B cell (primary cell): ENCODE results near the gene C20orf144. TPM values are rescaled to one million over a fixed set of nuclear protein-coding genes. Genes with fewer than 3 reads are reported as not detected.

Experiments used
- ATAC-seq: fragments of 200-7000 bp; cut with Tn5 transposase; one replicate; pipeline ENCODE4 v1.10.0; 2021; ENCODE audit warnings: low read depth, mild to moderate bottlenecking, moderate number of reproducible peaks, moderate library complexity
- CTCF ChIA-PET: fragments of 350-600 bp; sonication (Branson Sonifier 250); formaldehyde crosslinking; loops from one replicate; lab custom pipeline; 2021; ENCODE audit warnings: antibody characterized with exemption, inconsistent platforms; lab: Charles Lee
- POLR2A ChIA-PET: fragments of 350-600 bp; sonication (Branson Sonifier 250); formaldehyde crosslinking; loops from one replicate; lab custom pipeline; 2021; ENCODE audit warnings: antibody characterized with exemption; lab: Charles Lee
- DNase-seq: peaks from one replicate; pipeline ENCODE4 v3.0.0; 2013
- H2AFZ ChIP-seq: 2 replicates; pipeline ENCODE4 v1.6.1; 2012; ENCODE audit warnings: mild to moderate bottlenecking, low read depth, low read length; ENCODE audit not compliant: insufficient read depth, poor library complexity, severe bottlenecking
- H3K27ac ChIP-seq, 2 donors: 1 replicate in 1 of 2; 2 replicates in 1 of 2; pipeline ENCODE4 v1.5.1; 2012 to 2013; ENCODE audit warnings: low read length in 2 of 2, mild to moderate bottlenecking in 2 of 2, moderate library complexity in 1 of 2
- H3K27me3 ChIP-seq, 4 experiments: fragments of 200-600 bp in 1 of 4; sonication (generic) in 1 of 4; replicated peaks in 1 of 4; 1 replicate in 2 of 4; 2 replicates in 2 of 4; pipeline versions ENCODE4 v1.6.1 to v1.7.0; 2013 to 2016; ENCODE audit warnings: low read length in 3 of 4, mild to moderate bottlenecking in 2 of 4, mixed read lengths in 1 of 4, moderate library complexity in 1 of 4; ENCODE audit not compliant: insufficient read depth in 4 of 4, control insufficient read depth in 3 of 4; ENCODE audit errors: control extremely low read depth in 1 of 4
- H3K36me3 ChIP-seq, 2 experiments: replicated peaks in 1 of 2; 1 replicate in 1 of 2; 2 replicates in 1 of 2; pipeline versions ENCODE4 v1.6.1 to v1.7.1; 2013; ENCODE audit warnings: low read length in 1 of 2; ENCODE audit not compliant: insufficient read depth in 2 of 2, control insufficient read depth in 1 of 2; ENCODE audit errors: control extremely low read depth in 1 of 2, extremely low read depth in 1 of 2
- H3K4me1 ChIP-seq, 2 donors: fragments of 200-600 bp in 1 of 2; sonication (generic) in 1 of 2; 1 replicate in 1 of 2; 2 replicates in 1 of 2; pipeline versions ENCODE4 v1.5.1 to v1.6.1; 2013 to 2017; ENCODE audit warnings: low read length in 2 of 2; ENCODE audit not compliant: control insufficient read depth in 2 of 2, insufficient read depth in 2 of 2
- H3K4me2 ChIP-seq: replicated peaks from 2 replicates; pipeline ENCODE3; 2012; ENCODE audit warnings: mild to moderate bottlenecking, low read depth, low read length; ENCODE audit not compliant: poor library complexity, severe bottlenecking
- H3K4me3 ChIP-seq, 5 experiments: fragments of 200-600 bp in 1 of 5; sonication (generic) in 1 of 5; 1 replicate in 3 of 5; 2 replicates in 2 of 5; pipeline versions ENCODE4 v1.5.1 to v1.7.0; 2011 to 2016; ENCODE audit warnings: low read length in 4 of 5, mild to moderate bottlenecking in 4 of 5, low read depth in 2 of 5, control low read depth in 1 of 5, moderate library complexity in 1 of 5; ENCODE audit not compliant: insufficient read depth in 1 of 5; ENCODE audit errors: control extremely low read depth in 1 of 5, extremely low read depth in 1 of 5
- H3K79me2 ChIP-seq: fragments of 200-600 bp; sonication (generic); one replicate; pipeline ENCODE4 v1.6.0; 2016; ENCODE audit warnings: low read length; ENCODE audit not compliant: control insufficient read depth, insufficient read depth
- H3K9ac ChIP-seq: fragments of 200-600 bp; sonication (generic); 2 replicates; pipeline ENCODE4 v1.6.1; 2017; ENCODE audit warnings: mild to moderate bottlenecking, low read length, moderate library complexity
- H3K9me3 ChIP-seq, 3 donors: one replicate each; pipeline versions ENCODE4 v1.6.1 to v1.7.1; 2013; ENCODE audit warnings: low read length in 2 of 3; ENCODE audit not compliant: control insufficient read depth in 2 of 3, insufficient read depth in 1 of 3; ENCODE audit errors: control extremely low read depth in 1 of 3
- H4K20me1 ChIP-seq: 2 replicates; pipeline ENCODE4 v1.6.0; 2012; ENCODE audit warnings: mild to moderate bottlenecking, low read length; ENCODE audit not compliant: insufficient read depth, control insufficient read depth, poor library complexity, severe bottlenecking
- H3K27ac Mint-ChIP-seq: one replicate; pipeline ENCODE4 v1.8.0; 2021; ENCODE audit warnings: mixed read lengths
- H3K27me3 Mint-ChIP-seq: one replicate; pipeline ENCODE4 v1.8.0; 2021; ENCODE audit warnings: mixed read lengths
- H3K4me1 Mint-ChIP-seq: one replicate; pipeline ENCODE4 v1.8.0; 2021; ENCODE audit warnings: mixed read lengths
- H3K4me3 Mint-ChIP-seq: one replicate; pipeline ENCODE4 v1.8.0; 2021; ENCODE audit warnings: mixed read lengths
- H3K9me3 Mint-ChIP-seq: one replicate; pipeline ENCODE4 v1.8.0; 2022; ENCODE audit warnings: mixed read lengths; ENCODE audit not compliant: insufficient read depth
- EZH2 ChIP-seq: IDR thresholded peaks from 2 replicates; pipeline ENCODE4 v1.6.1; 2012; ENCODE audit warnings: borderline replicate concordance, low read depth, mild to moderate bottlenecking, moderate library complexity, low read length; ENCODE audit not compliant: insufficient read depth, poor library complexity, severe bottlenecking
- WGBS: methylation state at CpG from one replicate; pipeline ENCODE4 v1.1.5; 2013; ENCODE audit warnings: missing lambda C conversion rate; ENCODE audit not compliant: insufficient coverage; 5-methylcytosine and 5-hydroxymethylcytosine counted together
- intact Hi-C: fragments of 100-400 bp; cut with micrococcal nuclease; formaldehyde crosslinking; loops from one replicate; pipeline ENCODE4 v1.10.0; 2022
- polyA plus RNA-seq: library from polyadenylated mRNA; depleted of rRNA; stranded (reverse); fragments of >200 nt; gene quantifications from 2 replicates; pipeline ENCODE4 v1.2.3, GENCODE V29; 2012
- total RNA-seq, 2 donors: library from RNA; stranded (reverse); fragments of 120-200 nt in 1 of 2; gene quantifications; 1 replicate in 1 of 2; 2 replicates in 1 of 2; pipeline versions ENCODE4 v1.2.3 to v1.2.4, GENCODE V29; 2013 to 2022
- TF ChIP-seq, protein P1 (sequence below): fragments of 200-600 bp; IDR thresholded peaks from one replicate; pipeline ENCODE4 v1.8.0; 2022; ENCODE audit warnings: antibody characterized with exemption, mild to moderate bottlenecking

The C20orf144 gene
- total and polyA plus RNA-seq, 2 donors (not counting 1 experiment from before 2014, with no cell fraction given) = 0.27 to 0.44 TPM

DNA sequence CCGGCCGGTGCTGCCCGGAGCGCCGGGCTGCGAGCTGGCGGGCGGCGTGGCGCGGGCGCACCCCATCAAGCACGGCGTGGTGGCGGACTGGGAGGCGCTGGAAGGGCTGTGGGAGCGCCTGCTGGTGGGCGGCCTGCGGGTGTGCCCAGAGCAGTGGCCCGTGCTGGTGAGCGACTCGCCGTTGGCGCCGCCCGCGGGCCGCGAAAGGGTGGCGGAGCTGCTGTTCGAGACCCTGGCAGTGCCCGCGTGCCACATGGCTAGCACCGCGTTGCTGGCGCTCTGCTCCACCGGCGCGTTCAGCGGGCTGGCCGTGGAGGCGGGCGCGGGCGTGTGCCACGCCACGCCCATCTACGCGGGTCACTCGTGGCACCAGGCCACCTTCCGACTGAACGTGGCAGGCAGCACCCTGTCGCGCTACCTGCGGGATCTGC lies 5.1 kb downstream of the C20orf144 start:
- peak overlapping the region; percentile 13 to 79 (median 68) for H3K4me3 ChIP-seq
- POLR2A ChIA-PET = interaction anchor here (0.6 to 2.4 kb wide), 9 partner anchors 12 to 326 kb away, joined by 3 to 12 read pairs (median 6); partner anchors contain the start of genes CDK5RAP1, PXMP4, RALY and SNTA1
- peak overlapping the region; percentile 98 for H3K4me2 ChIP-seq
- H3K36me3 ChIP-seq = no peaks in the 10 kb centered on the region
- peak overlapping the region in 1 of 2 donors; percentile 55 for H3K27ac ChIP-seq
- Mint-ChIP-seq H3K27me3 (no peaks in the 10 kb centered on the region), H3K4me3 (peak overlapping the region; percentile 98), H3K4me1 (peaks cover 36% of the 10 kb centered on the region), H3K9me3 (no peaks in the 10 kb centered on the region), H3K27ac (peak overlapping the region; percentile 96)
- WGBS = 12% methylated on average over 55 of the region's 55 CpGs
- H2AFZ ChIP-seq = peak overlapping the region; percentile 82
- H3K4me1 ChIP-seq = peaks cover 18 to 44% of the 10 kb centered on the region in 2 donors
- H3K9me3 ChIP-seq = no peaks in the 10 kb centered on the region
- peaks cover 6% of the 10 kb centered on the region for H3K79me2 ChIP-seq
- intact Hi-C loops = loop anchor here (2.0 to 5.0 kb wide), 4 partner anchors 110 to 400 kb away; partner anchors contain the start of genes CDK5RAP1 and RALY
- peak; percentile 9 for ATAC-seq
- CTCF ChIA-PET = interaction anchor here (0.6 to 6.1 kb wide), 41 partner anchors 7 to 375 kb away, joined by 3 to 61 read pairs (median 5); partner anchors contain the start of genes CBFA2T2, CDK5RAP1, PXMP4 and SNTA1
- TF ChIP-seq, protein P1, sequence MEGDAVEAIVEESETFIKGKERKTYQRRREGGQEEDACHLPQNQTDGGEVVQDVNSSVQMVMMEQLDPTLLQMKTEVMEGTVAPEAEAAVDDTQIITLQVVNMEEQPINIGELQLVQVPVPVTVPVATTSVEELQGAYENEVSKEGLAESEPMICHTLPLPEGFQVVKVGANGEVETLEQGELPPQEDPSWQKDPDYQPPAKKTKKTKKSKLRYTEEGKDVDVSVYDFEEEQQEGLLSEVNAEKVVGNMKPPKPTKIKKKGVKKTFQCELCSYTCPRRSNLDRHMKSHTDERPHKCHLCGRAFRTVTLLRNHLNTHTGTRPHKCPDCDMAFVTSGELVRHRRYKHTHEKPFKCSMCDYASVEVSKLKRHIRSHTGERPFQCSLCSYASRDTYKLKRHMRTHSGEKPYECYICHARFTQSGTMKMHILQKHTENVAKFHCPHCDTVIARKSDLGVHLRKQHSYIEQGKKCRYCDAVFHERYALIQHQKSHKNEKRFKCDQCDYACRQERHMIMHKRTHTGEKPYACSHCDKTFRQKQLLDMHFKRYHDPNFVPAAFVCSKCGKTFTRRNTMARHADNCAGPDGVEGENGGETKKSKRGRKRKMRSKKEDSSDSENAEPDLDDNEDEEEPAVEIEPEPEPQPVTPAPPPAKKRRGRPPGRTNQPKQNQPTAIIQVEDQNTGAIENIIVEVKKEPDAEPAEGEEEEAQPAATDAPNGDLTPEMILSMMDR = no peak
- TF ChIP-seq EZH2 = no peak
- H3K9ac ChIP-seq = peak overlapping the region; percentile 67
- H4K20me1 ChIP-seq = no peaks in the 10 kb centered on the region
- peak; percentile 74 for DNase-seq
- H3K27me3 ChIP-seq = no peaks in the 10 kb centered on the region
